PFSK-1 (cell line): ENCODE measurements around the gene HNRNPA2B1.

Experiments
- FOXP2 ChIP-seq: optimal IDR thresholded peaks from 2 replicates; pipeline ENCODE3; 2011; ENCODE audit warnings: borderline replicate concordance, control low read depth, inconsistent platforms; ENCODE audit not compliant: insufficient read depth; ENCODE audit errors: extremely low read length, extremely low read depth
- POLR2AphosphoS5 ChIP-seq: IDR thresholded peaks from 2 replicates; pipeline ENCODE4 v1.6.1; 2012; ENCODE audit warnings: low read depth, mild to moderate bottlenecking, control low read depth, low read length, moderate library complexity
- REST ChIP-seq, 2 experiments: IDR thresholded peaks; 2 replicates each; pipeline versions ENCODE4 v1.6.1 to v1.8.0; 2011 to 2012; ENCODE audit warnings: low read depth in 2 of 2, low read length in 2 of 2, control low read depth in 1 of 2, inconsistent platforms in 1 of 2, mild to moderate bottlenecking in 1 of 2, moderate library complexity in 1 of 2; ENCODE audit not compliant: insufficient read depth in 1 of 2
- SIN3A ChIP-seq: IDR thresholded peaks from 2 replicates; pipeline ENCODE4 v1.6.1; 2012; ENCODE audit warnings: mild to moderate bottlenecking, low read length, moderate library complexity, borderline replicate concordance; ENCODE audit not compliant: insufficient read depth
- TAF1 ChIP-seq: IDR thresholded peaks from 2 replicates; pipeline ENCODE4 v1.6.1; 2012; ENCODE audit warnings: low read length, control low read depth, borderline replicate concordance; ENCODE audit not compliant: insufficient read depth

The HNRNPA2B1 gene

GRCh38 chr7:26178272-26178960 lies 22.1 kb downstream of the HNRNPA2B1 start:
- no peak for TF ChIP-seq TAF1
- TF ChIP-seq REST (IDR thresholded peaks at IDR 0.05; ENCODE audit: insufficient read depth in 1 of 2, low read depth in 2 of 2, low read length in 2 of 2) = no peak
- TF ChIP-seq FOXP2 = no peak
- no peak for TF ChIP-seq POLR2AphosphoS5
- TF ChIP-seq SIN3A = no peak

GRCh38 chr7:26172048-26172447 lies 28.5 kb downstream of the HNRNPA2B1 start:
- TF ChIP-seq FOXP2 (no peak), SIN3A (no peak), POLR2AphosphoS5 (no peak), REST (IDR thresholded peaks at IDR 0.05; ENCODE audit: insufficient read depth in 1 of 2, low read depth in 2 of 2, low read length in 2 of 2) (no peak), TAF1 (no peak)

- TF ChIP-seq TAF1 (no peak), FOXP2 (no peak), REST (IDR thresholded peaks at IDR 0.05; ENCODE audit: insufficient read depth in 1 of 2, low read depth in 2 of 2, low read length in 2 of 2) (no peak), POLR2AphosphoS5 (no peak), SIN3A (no peak)
These were observed 28.9 kb downstream of the HNRNPA2B1 start for GRCh38 chr7:26171601-26172000.

- TF ChIP-seq TAF1 (no peak), FOXP2 (no peak), REST (IDR thresholded peaks at IDR 0.05; ENCODE audit: insufficient read depth in 1 of 2, low read depth in 2 of 2, low read length in 2 of 2) (no peak), POLR2AphosphoS5 (no peak), SIN3A (no peak)
These were observed 29.9 kb downstream of the HNRNPA2B1 start for GRCh38 chr7:26170663-26171062.

GRCh38 chr7:26169271-26169670 lies 31.3 kb downstream of the HNRNPA2B1 start:
- TF ChIP-seq POLR2AphosphoS5 (no peak), FOXP2 (no peak), SIN3A (no peak), TAF1 (no peak), REST (IDR thresholded peaks at IDR 0.05; ENCODE audit: insufficient read depth in 1 of 2, low read depth in 2 of 2, low read length in 2 of 2) (no peak)
